GM12878 (cell line): Measurements from ENCODE around the gene DNAH5. TPM values are rescaled to one million over a fixed set of nuclear protein-coding genes. Genes with fewer than 3 reads are reported as not detected.

Experiments
- ATAC-seq: fragments of 200-7000 bp; cut with Tn5 transposase; 3 replicates; pipeline ENCODE4 v1.9.1; 2020; ENCODE audit warnings: mild to moderate bottlenecking, moderate library complexity
- BruUV-seq: library from RNA; stranded (reverse); fragments of 400-500 nt; replicated peaks from 2 replicates; lab custom pipeline; 2021; lab: Mats Ljungman, UMichigan
- CTCF ChIA-PET: fragments of 300-600 bp; sonication (Branson Sonifier 250); formaldehyde crosslinking; extraction: SDS; loops from one replicate; lab custom pipeline; 2021; ENCODE audit warnings: inconsistent platforms; lab: Yijun Ruan, JAX
- POLR2A ChIA-PET: fragments of 350-600 bp; formaldehyde crosslinking; extraction: SDS; loops from one replicate; lab custom pipeline; 2021; ENCODE audit warnings: inconsistent platforms; lab: Charles Lee
- RAD21 ChIA-PET: fragments of 300-600 bp; sonication (Branson Sonifier 250); formaldehyde crosslinking; loops from one replicate; lab custom pipeline; 2023; ENCODE audit warnings: antibody characterized with exemption; ENCODE audit not compliant: unreplicated experiment; lab: Charles Lee
- SMC1A ChIA-PET: fragments of 300-600 bp; sonication (Branson Sonifier 250); formaldehyde crosslinking; loops from one replicate; lab custom pipeline; 2023; ENCODE audit not compliant: unreplicated experiment, uncharacterized antibody; lab: Charles Lee
- DNase-seq: peaks from one replicate; pipeline ENCODE4 v3.0.0-alpha.2; 2011; ENCODE audit warnings: low read depth, low spot score
- FAIRE-seq: peaks from 3 replicates; lab custom pipeline; 2011; peaks lifted over from hg19 to GRCh38; lab: Jason Lieb, UNC
- H2AFZ ChIP-seq: 2 replicates; pipeline ENCODE4 v1.6.0; 2011; ENCODE audit warnings: low read depth, low read length, control low read depth; ENCODE audit not compliant: control insufficient read depth
- H3K27ac ChIP-seq: 2 replicates; pipeline ENCODE4 v1.5.1; 2011; ENCODE audit warnings: control low read depth; ENCODE audit not compliant: control insufficient read depth, insufficient read depth
- H3K27me3 ChIP-seq, 2 experiments: replicated peaks in 1 of 2; 2 replicates each; pipeline versions ENCODE4 v1.6.0 to v1.6.1; 2011; ENCODE audit warnings: low read length in 1 of 2; ENCODE audit not compliant: control insufficient read depth in 2 of 2, insufficient read depth in 2 of 2
- H3K36me3 ChIP-seq, 2 experiments: 2 replicates each; pipeline ENCODE4 v1.5.1; 2011; ENCODE audit warnings: low read length in 1 of 2; ENCODE audit not compliant: control insufficient read depth in 2 of 2, insufficient read depth in 2 of 2
- H3K4me1 ChIP-seq: 2 replicates; pipeline ENCODE4 v1.6.1; 2011; ENCODE audit warnings: mild to moderate bottlenecking, low read length, moderate library complexity, mixed read lengths; ENCODE audit not compliant: control insufficient read depth, insufficient read depth
- H3K4me2 ChIP-seq: 2 replicates; pipeline ENCODE4 v1.6.0; 2011; ENCODE audit warnings: control low read depth; ENCODE audit not compliant: control insufficient read depth, insufficient read depth
- H3K4me3 ChIP-seq: fragments of 200-600 bp; sonication (generic); 2 replicates; pipeline ENCODE4 v1.5.1; 2016
- H3K79me2 ChIP-seq: 2 replicates; pipeline ENCODE4 v1.6.0; 2011; ENCODE audit warnings: low read length; ENCODE audit not compliant: control insufficient read depth, insufficient read depth
- H3K9ac ChIP-seq: 2 replicates; pipeline ENCODE4 v1.8.0; 2011; ENCODE audit warnings: low read length, control low read depth, mixed read lengths; ENCODE audit not compliant: control insufficient read depth, insufficient read depth
- H3K9me3 ChIP-seq: replicated peaks from 3 replicates; pipeline ENCODE4 v1.5.1; 2011; ENCODE audit warnings: mild to moderate bottlenecking, low read length; ENCODE audit not compliant: control insufficient read depth, insufficient read depth
- H4K20me1 ChIP-seq: 2 replicates; pipeline ENCODE4 v1.6.0; 2011; ENCODE audit not compliant: control insufficient read depth, insufficient read depth
- CEBPB ChIP-seq, 2 experiments: fragments of 150-350 bp in 1 of 2; IDR thresholded peaks; 2 replicates each; pipeline ENCODE4 v1.6.1; 2012 to 2014; ENCODE audit warnings: low read depth in 2 of 2, low read length in 2 of 2, borderline replicate concordance in 1 of 2, inconsistent platforms in 1 of 2
- CHD4 ChIP-seq: fragments of 200-600 bp; sonication (generic); IDR thresholded peaks from 2 replicates; pipeline ENCODE4 v1.6.1; 2016; ENCODE audit warnings: mild to moderate bottlenecking
- EED ChIP-seq: sonication (generic); IDR thresholded peaks from 2 replicates; pipeline ENCODE4 v1.6.1; 2016; ENCODE audit warnings: antibody characterized with exemption, low read depth
- ESRRA ChIP-seq: IDR thresholded peaks from 2 replicates; pipeline ENCODE4 v1.6.1; 2012; ENCODE audit warnings: mild to moderate bottlenecking, low read length, improper control_type of control experiment
- GATAD2B ChIP-seq: fragments of 450-650 bp; conservative IDR thresholded peaks from 2 replicates; pipeline ENCODE4 v1.6.1; 2017; ENCODE audit warnings: low read depth, mild to moderate bottlenecking, moderate library complexity
- HDAC2 ChIP-seq: fragments of 200-600 bp; sonication (generic); IDR thresholded peaks from 2 replicates; pipeline ENCODE4 v1.6.1; 2017
- HSF1 ChIP-seq: fragments of 150-350 bp; IDR thresholded peaks from 2 replicates; pipeline ENCODE4 v1.6.1; 2014; ENCODE audit warnings: mild to moderate bottlenecking, low read depth, low read length
- NR2C1 ChIP-seq: fragments of 450-650 bp; IDR thresholded peaks from 2 replicates; pipeline ENCODE4 v1.6.1; 2017; ENCODE audit warnings: antibody characterized with exemption, mild to moderate bottlenecking, moderate library complexity
- RCOR1 ChIP-seq: conservative IDR thresholded peaks from 2 replicates; pipeline ENCODE4 v1.6.1; 2012; ENCODE audit warnings: low read depth, low read length, improper control_type of control experiment
- SKIL ChIP-seq: fragments of 450-650 bp; IDR thresholded peaks from 2 replicates; pipeline ENCODE4 v1.6.1; 2017; ENCODE audit warnings: mild to moderate bottlenecking, low read depth, inconsistent platforms; ENCODE audit not compliant: poor library complexity, severe bottlenecking
- TARDBP ChIP-seq: IDR thresholded peaks from 2 replicates; pipeline ENCODE4 v1.6.1; 2016; ENCODE audit warnings: borderline replicate concordance
- YBX1 ChIP-seq: fragments of 450-650 bp; IDR thresholded peaks from 2 replicates; pipeline ENCODE4 v1.6.1; 2016; ENCODE audit warnings: antibody characterized with exemption
- WGBS: methylation state at CpG from one replicate; pipeline ENCODE4 v1.1.6; 2016; ENCODE audit warnings: low lambda C conversion rate; ENCODE audit not compliant: insufficient replicate concordance, insufficient coverage; ENCODE audit errors: missing lambda C conversion rate; 5-methylcytosine and 5-hydroxymethylcytosine counted together
- in situ Hi-C: fragments of 300-500 bp; cut with MboI; formaldehyde crosslinking; loops from 9 replicates; pipeline ENCODE4 v1.14.3; 2018; ENCODE audit warnings: mixed read lengths
- intact Hi-C: fragments of 100-400 bp; cut with micrococcal nuclease; formaldehyde crosslinking; loops from one replicate; pipeline ENCODE4 v1.14.2; 2022; ENCODE audit not compliant: unreplicated experiment
- polyA plus RNA-seq, 11 experiments: library from polyadenylated mRNA; depleted of rRNA in 4 of 11; unstranded in 6 of 11; stranded (reverse) in 5 of 11; fragments of >200 nt; fragmentation: Nextera tagmentation in 4 of 11; fragmentation: Illumina TruSeq in 1 of 11; extraction: Ambion mirVana in 4 of 11; extraction: Trizol in 1 of 11; gene quantifications; 1 replicate in 1 of 11; 2 replicates in 10 of 11; pipeline versions ENCODE4 v1.2.1 to v1.2.3, GENCODE V29; 2011 to 2016; ENCODE audit warnings: inconsistent platforms in 2 of 11, missing spikeins in 2 of 11, low read depth in 1 of 11
- total RNA-seq, 4 experiments: library from RNA; depleted of rRNA in 3 of 4; stranded (reverse); fragments of >200 nt in 3 of 4; fragmentation: Illumina TruSeq in 1 of 4; extraction: Trizol in 1 of 4; gene quantifications; 2 replicates each; pipeline versions ENCODE4 v1.2.1 to v1.2.3, GENCODE V29; 2013 to 2021

The DNAH5 gene
- total and polyA plus RNA-seq, 10 of the 15 experiments (the other 5 are each of a cell fraction or from before 2014, with no cell fraction given): under 0.01 to 0.30 (median 0.07) TPM; not detected in 7

- Histone ChIP-seq H3K27me3 (no peaks in the 10 kb centered on the region), H4K20me1 (no peaks in the 10 kb centered on the region), H3K36me3 (no peaks in the 10 kb centered on the region), H3K79me2 (no peaks in the 10 kb centered on the region), H3K9me3 (no peaks in the 10 kb centered on the region), H2AFZ (no peak overlapping the region), H3K4me1 (no peaks in the 10 kb centered on the region), H3K9ac (no peak overlapping the region), H3K27ac (no peak overlapping the region), H3K4me2 (no peak overlapping the region), H3K4me3 (no peak overlapping the region)
- RAD21 ChIA-PET: no interaction called here
- POLR2A ChIA-PET: no interaction called here
- WGBS: 0% methylated on average over 1 of the region's 1 CpG
- CTCF ChIA-PET: no interaction called here
- ATAC-seq (no peak), DNase-seq (no peak), FAIRE-seq (no peak)
- TF ChIP-seq YBX1 (no peak), TARDBP (no peak), HSF1 (no peak), CHD4 (no peak), GATAD2B (no peak)
- intact Hi-C loops (no loop called here), in situ Hi-C loops (no loop called here)
- SMC1A ChIA-PET: no interaction called here
- no TSS peak for BruUV-seq
Measured at GRCh38 chr5:13661272-13661671, 283.2 kb downstream of the DNAH5 start.

- no peak overlapping the region for H2AFZ ChIP-seq
- POLR2A ChIA-PET: no interaction called here
- no peak overlapping the region for H3K27ac ChIP-seq
- DNase-seq (no peak), ATAC-seq (no peak), FAIRE-seq (no peak)
- CTCF ChIA-PET: no interaction called here
- no peak overlapping the region for H3K9ac ChIP-seq
- no peak overlapping the region for H3K4me2 ChIP-seq
- H3K9me3 ChIP-seq: no peaks in the 10 kb centered on the region
- no peaks in the 10 kb centered on the region for H3K27me3 ChIP-seq
- H3K36me3 ChIP-seq: no peaks in the 10 kb centered on the region
- in situ Hi-C loops: no loop called here
- no peaks in the 10 kb centered on the region for H3K79me2 ChIP-seq
- no TSS peak for BruUV-seq
- intact Hi-C loops: no loop called here
- H4K20me1 ChIP-seq: no peaks in the 10 kb centered on the region
- TF ChIP-seq ESRRA (no peak), NR2C1 (no peak), SKIL (no peak), HDAC2 (no peak), RCOR1 (no peak), EED (no peak), CEBPB (IDR thresholded peaks at IDR 0.05; ENCODE audit: borderline replicate concordance in 1 of 2, low read depth in 2 of 2, low read length in 2 of 2) (no peak)
- H3K4me3 ChIP-seq: no peak overlapping the region
- 9% methylated on average over 3 of the region's 3 CpGs for WGBS
- RAD21 ChIA-PET: no interaction called here
- SMC1A ChIA-PET: no interaction called here
- H3K4me1 ChIP-seq: no peaks in the 10 kb centered on the region
Measured at GRCh38 chr5:13660072-13660471, 284.4 kb downstream of the DNAH5 start.
